ENCODE results near the gene PTPRD.

DNA sequence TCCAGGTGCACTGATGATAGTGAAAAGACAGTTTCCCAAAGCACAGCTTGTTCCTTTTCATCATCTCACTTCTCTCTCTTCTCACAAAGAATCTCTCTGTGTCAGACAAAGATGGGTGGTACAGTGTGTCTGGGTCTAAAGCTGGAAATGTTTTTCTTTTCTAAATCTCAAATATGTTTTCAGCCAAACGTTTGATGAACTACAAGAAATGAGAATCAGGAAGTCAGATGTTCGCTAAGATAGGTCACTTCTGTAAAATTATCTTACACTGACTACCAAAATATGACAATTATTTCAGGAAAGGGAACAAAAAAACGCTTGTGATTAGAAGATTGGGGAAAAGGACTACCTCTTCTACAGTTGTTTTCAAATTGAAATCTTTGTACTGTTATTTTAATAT is 708.8 kb downstream of the PTPRD start:
- no peak for TF ChIP-seq POLR2A (IDR thresholded peaks at IDR 0.05)
- TF ChIP-seq, protein P1, sequence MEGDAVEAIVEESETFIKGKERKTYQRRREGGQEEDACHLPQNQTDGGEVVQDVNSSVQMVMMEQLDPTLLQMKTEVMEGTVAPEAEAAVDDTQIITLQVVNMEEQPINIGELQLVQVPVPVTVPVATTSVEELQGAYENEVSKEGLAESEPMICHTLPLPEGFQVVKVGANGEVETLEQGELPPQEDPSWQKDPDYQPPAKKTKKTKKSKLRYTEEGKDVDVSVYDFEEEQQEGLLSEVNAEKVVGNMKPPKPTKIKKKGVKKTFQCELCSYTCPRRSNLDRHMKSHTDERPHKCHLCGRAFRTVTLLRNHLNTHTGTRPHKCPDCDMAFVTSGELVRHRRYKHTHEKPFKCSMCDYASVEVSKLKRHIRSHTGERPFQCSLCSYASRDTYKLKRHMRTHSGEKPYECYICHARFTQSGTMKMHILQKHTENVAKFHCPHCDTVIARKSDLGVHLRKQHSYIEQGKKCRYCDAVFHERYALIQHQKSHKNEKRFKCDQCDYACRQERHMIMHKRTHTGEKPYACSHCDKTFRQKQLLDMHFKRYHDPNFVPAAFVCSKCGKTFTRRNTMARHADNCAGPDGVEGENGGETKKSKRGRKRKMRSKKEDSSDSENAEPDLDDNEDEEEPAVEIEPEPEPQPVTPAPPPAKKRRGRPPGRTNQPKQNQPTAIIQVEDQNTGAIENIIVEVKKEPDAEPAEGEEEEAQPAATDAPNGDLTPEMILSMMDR (IDR thresholded peaks at IDR 0.05) = no peak
- no peak for TF ChIP-seq EP300 (IDR thresholded peaks at IDR 0.05)

All from ovary (tissue), 3 donors.